ENCODE measurements around the gene PRKCQ. TPM values are rescaled to one million over a fixed set of nuclear protein-coding genes. Genes with fewer than 3 reads are reported as not detected.

Gene PRKCQ
- total RNA-seq, 2 experiments from 2014 or later = 44.8 to 47.0 TPM

DNA sequence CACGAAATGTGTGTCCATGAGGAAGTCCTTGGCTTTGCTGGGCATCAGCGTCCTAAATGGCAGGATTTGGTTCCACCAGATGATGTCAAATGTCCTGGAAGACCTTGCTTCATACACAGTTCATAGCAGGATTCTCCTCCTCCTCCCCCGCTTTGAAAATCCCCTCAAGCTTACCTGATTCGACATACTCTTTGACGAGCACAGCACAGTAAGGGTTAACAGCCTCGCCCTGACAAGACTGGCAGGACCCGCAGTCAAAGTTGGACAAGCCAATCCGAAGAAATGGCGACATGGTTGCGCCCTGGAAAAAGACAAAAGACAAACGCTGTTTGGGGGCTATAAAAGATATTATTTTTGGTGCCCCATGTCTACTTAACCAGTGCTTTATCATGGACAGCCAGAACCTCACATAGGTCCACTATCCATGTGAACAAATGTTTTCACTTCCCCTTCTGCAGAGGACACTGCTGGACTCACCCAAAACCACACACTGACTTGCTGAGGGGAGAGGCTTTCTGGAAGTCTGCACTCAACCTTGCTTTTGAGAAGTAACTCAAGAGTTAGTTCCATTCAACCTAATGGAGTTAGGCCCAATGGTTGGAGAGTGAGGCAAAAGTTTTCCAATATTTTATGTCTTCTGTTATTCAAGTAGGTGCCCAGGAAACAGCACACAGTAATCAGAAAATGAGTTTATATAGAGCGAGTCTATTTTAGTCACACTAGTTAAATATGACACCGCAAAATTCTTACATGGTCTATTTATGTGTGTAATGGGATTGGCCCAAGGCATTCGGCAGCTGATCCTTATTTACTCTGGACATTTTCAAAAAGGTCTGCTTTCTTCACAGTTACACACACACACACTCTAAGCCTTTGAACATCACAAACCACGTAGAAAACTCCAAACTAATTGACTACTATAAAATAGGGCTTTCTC lies 65.0 kb downstream of the PRKCQ start:
- CTCF ChIA-PET = no interaction called here
- POLR2A ChIA-PET = no interaction called here

DNA sequence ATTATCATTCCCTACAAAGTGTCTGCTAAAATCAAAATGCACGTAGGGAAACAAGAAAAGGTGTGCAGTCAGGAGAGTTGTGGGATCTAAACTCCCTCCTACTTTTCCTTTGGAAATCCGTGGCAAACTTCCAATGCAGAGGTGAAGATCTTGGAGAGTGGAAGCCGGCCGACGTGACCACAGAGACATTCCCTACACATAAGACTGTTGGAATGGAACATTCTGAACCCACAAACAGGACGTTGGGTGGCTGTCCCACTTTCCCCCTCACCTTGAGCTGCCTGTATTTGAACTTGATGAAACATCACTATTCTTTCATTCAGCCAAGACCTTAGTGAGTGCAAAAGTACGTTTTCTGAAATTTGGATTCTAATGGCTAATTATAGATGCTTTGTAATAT lies 65.9 kb downstream of the PRKCQ start:
- POLR2A ChIA-PET = no interaction called here

GRCh38 chr10:6513476-6513875 lies 66.6 kb downstream of the PRKCQ start:
- POLR2A ChIA-PET = no interaction called here
- CTCF ChIA-PET = no interaction called here

More for the DNA sequence above, 65.9 kb downstream of the PRKCQ start:
- CTCF ChIA-PET = no interaction called here

- ChIA-PET POLR2A (interaction anchor here (0.6 to 0.7 kb wide), 2 partner anchors 14 to 401 kb away, joined by 3 read pairs; no protein-coding TSS in a partner anchor), CTCF (no interaction called here)
Measured at GRCh38 chr10:6512182-6512581, 67.9 kb downstream of the PRKCQ start.

GRCh38 chr10:6511347-6511746 lies 68.7 kb downstream of the PRKCQ start:
- CTCF ChIA-PET = no interaction called here
- POLR2A ChIA-PET = interaction anchor here (0.7 kb wide), 1 partner anchor 400 kb away, joined by 3 read pairs; no protein-coding TSS in a partner anchor

GRCh38 chr10:6507311-6507710 lies 72.8 kb downstream of the PRKCQ start:
- POLR2A ChIA-PET = interaction anchor here (0.9 to 1.2 kb wide), 2 partner anchors 36 to 74 kb away, joined by 3 to 4 read pairs; no protein-coding TSS in a partner anchor

DNA sequence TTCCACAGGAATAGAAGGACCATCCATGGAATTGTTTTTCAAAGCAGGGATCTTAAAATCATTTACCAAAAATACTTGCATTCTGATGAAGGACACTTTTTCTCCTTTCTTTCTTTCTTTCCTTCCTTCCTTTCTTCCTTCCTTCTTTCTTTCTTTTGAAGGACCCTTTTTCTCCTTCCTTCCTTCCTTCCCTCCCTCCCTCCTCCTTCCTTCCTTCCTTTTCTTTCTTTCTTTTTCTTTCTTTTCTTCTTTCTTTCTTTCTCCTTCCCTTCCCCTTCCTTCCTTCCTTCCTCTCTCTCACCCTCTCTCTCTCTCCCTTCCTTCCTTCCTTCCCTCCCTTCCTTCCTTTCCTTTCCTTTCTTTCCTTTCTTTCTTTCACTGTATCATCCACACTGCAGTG lies 74.8 kb downstream of the PRKCQ start:
- ChIA-PET CTCF (interaction anchor here (0.6 kb wide), 1 partner anchor 76 kb away, joined by 3 read pairs; no protein-coding TSS in a partner anchor), POLR2A (no interaction called here)

More at GRCh38 chr10:6507311-6507710, 72.8 kb downstream of the PRKCQ start:
- CTCF ChIA-PET = interaction anchor here (1.0 kb wide), 1 partner anchor 56 kb away, joined by 3 read pairs; no protein-coding TSS in a partner anchor

DNA sequence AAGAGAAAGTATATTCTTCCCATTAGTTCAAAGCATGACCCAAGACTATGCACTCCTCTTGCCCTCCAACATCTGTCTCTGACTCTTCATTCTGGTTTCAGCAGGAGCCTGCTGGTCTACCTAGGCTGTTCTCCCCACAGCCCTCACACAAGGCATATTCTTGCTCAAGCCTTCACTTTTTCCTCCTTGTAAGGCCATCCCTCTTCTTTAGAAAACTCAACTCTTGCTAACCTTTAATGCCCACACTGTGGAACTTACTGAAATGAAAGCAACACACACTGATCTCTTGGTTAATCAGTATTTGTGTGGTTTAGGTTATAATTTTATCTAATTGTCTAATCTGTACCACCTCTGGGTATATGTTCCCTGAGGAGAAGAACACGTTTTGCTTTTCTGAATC lies 75.8 kb downstream of the PRKCQ start:
- CTCF ChIA-PET = no interaction called here

DNA sequence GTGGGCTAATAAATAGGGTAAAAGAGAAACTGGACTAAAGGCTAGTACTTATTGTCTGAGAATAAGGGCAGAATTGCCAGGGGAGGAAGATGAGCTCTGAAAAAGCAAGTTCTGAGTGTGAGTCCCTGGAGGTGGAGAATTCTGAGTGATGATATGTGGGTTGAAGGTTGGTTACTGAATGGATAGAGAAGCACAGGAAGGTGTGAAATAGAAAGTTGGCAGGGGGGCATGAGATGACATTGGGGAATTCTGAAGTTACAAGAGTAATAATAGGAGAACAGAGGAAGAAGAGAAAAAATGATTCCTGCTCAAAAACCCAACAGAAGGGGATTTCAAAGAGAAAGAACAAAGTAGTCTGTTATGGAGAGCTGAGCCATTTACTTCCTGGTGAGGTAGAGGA lies 76.9 kb downstream of the PRKCQ start:
- POLR2A ChIA-PET = interaction anchor here (0.5 to 1.1 kb wide), 3 partner anchors 28 to 107 kb away, joined by 3 to 5 read pairs (median 3); no protein-coding TSS in a partner anchor
- CTCF ChIA-PET = interaction anchor here (0.5 to 1.2 kb wide), 4 partner anchors 14 to 75 kb away, joined by 3 read pairs; no protein-coding TSS in a partner anchor

More for the DNA sequence above, 75.8 kb downstream of the PRKCQ start:
- POLR2A ChIA-PET = no interaction called here

DNA sequence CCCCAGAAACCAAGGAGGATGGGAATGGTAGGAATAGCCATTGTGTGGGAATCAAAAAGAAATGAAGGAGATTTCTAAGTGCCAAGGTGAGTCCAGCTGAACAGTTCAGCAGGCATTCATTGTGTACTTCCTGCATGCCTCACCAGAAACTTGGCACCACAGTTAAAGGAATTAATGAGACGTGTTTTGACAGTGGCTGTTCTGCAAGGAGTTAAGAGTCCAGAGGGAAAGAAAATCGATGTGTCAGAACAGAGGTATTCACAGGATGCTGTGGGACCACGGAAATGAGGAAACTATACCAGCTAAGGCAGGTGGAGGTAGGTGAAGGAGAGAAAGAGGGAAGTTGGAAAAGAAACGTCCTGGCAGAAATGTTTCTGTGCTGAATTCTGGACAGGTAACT lies 78.1 kb downstream of the PRKCQ start:
- POLR2A ChIA-PET = no interaction called here

GRCh38 chr10:6499974-6500373 lies 80.1 kb downstream of the PRKCQ start:
- ChIA-PET CTCF (no interaction called here), POLR2A (no interaction called here)

More for the DNA sequence above, 78.1 kb downstream of the PRKCQ start:
- CTCF ChIA-PET = interaction anchor here (1.1 kb wide), 1 partner anchor 41 kb away, joined by 3 read pairs; no protein-coding TSS in a partner anchor

DNA sequence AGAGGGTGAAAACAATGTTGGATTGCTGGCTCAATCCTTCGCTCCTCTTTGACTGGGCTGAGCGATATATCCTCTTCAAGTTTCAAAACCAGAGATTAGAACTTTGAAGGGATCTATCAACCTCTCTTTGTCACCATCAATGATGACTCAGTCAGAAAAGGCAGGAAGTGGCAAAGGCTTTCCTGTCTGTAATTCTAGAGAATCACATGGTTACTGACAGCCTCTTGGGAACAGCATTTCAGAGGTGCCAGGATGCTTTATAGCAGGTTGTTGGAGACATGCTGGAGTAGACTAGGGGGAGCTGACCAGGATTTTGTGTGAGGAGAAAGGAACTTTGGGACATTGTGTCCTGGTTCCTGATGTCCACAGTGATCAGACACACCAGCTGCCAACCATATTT lies 81.3 kb downstream of the PRKCQ start:
- ChIA-PET CTCF (no interaction called here), POLR2A (interaction anchor here (0.9 kb wide), 1 partner anchor 14 kb away, joined by 3 read pairs; no protein-coding TSS in a partner anchor)

GRCh38 chr10:6497620-6498019 lies 82.5 kb downstream of the PRKCQ start:
- ChIA-PET POLR2A (no interaction called here), CTCF (no interaction called here)

- ChIA-PET POLR2A (no interaction called here), CTCF (interaction anchor here (1.1 kb wide), 1 partner anchor 68 kb away, joined by 4 read pairs; no protein-coding TSS in a partner anchor)
Measured at GRCh38 chr10:6494936-6495592, 85.0 kb downstream of the PRKCQ start.

GRCh38 chr10:6494442-6494819 lies 85.6 kb downstream of the PRKCQ start:
- POLR2A ChIA-PET = interaction anchor here (2.0 kb wide), 1 partner anchor 85 kb away, joined by 8 read pairs; the partner anchor contains the start of gene PRKCQ
- CTCF ChIA-PET = interaction anchor here (1.1 to 1.4 kb wide), 2 partner anchors 29 to 68 kb away, joined by 3 to 4 read pairs; no protein-coding TSS in a partner anchor

GRCh38 chr10:6493521-6494441 lies 86.3 kb downstream of the PRKCQ start:
- ChIA-PET POLR2A (interaction anchor here (1.1 to 2.0 kb wide), 3 partner anchors 49 to 357 kb away, joined by 3 to 8 read pairs (median 4); partner anchors contain the start of gene PRKCQ), CTCF (interaction anchor here (1.0 to 1.4 kb wide), 2 partner anchors 30 to 145 kb away, joined by 3 read pairs; no protein-coding TSS in a partner anchor)

DNA sequence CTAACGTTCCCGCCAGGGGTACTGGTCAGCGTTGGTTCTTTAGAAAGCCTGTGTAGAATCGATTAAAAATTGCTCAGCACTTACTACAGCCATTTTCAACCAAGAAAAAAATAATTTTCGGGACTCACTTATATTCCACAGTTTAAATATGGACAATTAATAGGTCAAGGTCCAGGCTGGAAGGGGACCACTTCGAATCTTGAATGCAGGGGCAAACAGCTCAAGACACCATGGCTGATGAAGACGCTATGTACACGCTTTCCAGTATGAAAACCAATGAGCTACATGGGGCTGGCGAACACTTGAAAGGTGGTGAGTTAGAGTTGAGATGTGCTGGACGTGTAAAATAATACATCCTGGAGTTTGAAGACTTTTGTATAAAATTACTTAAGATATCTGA lies 87.2 kb downstream of the PRKCQ start:
- POLR2A ChIA-PET = interaction anchor here (1.1 to 2.0 kb wide), 3 partner anchors 50 to 356 kb away, joined by 3 to 8 read pairs (median 4); partner anchors contain the start of gene PRKCQ
- CTCF ChIA-PET = interaction anchor here (1.0 to 1.4 kb wide), 2 partner anchors 30 to 145 kb away, joined by 3 read pairs; no protein-coding TSS in a partner anchor

DNA sequence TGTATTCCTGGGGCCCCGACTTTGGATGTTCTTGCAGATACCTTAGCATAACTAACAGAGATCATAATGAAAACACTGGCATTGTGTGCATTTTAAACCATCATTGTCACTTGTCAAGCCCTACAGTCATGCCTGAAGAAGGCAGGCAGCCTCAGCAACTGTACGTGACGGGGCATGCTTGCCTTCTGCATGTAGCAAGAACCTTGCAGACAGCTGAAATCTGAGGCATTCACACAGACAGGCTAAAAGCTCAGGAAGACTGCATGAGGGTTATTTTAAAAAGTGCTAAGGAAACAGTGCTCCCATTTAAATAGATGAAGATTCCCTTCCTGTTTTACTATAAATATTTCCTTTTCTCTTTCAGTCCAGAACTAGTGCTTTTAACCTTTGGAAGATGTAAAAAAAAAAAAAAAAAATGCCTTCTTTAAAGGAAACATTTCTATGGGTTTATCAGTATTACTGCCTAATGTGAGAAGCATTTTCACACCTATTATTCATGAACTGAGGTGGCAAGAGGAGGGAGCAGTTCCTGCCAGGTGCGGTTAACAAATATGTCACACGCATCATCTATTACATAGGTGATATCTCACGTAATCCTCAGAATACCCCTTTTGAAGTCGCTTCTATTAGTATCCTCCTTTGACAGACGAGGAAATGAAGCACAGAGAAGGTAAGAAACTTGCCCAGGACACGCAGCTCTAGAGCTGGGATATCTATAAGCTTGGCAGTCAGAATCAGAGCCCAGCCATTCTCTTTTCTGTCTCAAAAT lies 88.1 kb downstream of the PRKCQ start:
- ChIA-PET CTCF (interaction anchor here (0.7 kb wide), 1 partner anchor 44 kb away, joined by 3 read pairs; no protein-coding TSS in a partner anchor), POLR2A (interaction anchor here (0.6 to 2.0 kb wide), 3 partner anchors 87 to 239 kb away, joined by 4 to 8 read pairs (median 4); partner anchors contain the start of gene PRKCQ)

Data from activated CD8-positive, alpha-beta memory T cell treated with anti-CD3 and anti-CD28 coated beads for 36 hours (primary cell).